Kidney capillary endothelial cell (primary cell): Measurements from ENCODE around the gene UBR4.

ENCODE experiments used
- DNase-seq: peaks from one replicate; pipeline ENCODE4 v3.0.0-alpha.2; 2018; ENCODE audit warnings: low spot score

The UBR4 gene

DNA sequence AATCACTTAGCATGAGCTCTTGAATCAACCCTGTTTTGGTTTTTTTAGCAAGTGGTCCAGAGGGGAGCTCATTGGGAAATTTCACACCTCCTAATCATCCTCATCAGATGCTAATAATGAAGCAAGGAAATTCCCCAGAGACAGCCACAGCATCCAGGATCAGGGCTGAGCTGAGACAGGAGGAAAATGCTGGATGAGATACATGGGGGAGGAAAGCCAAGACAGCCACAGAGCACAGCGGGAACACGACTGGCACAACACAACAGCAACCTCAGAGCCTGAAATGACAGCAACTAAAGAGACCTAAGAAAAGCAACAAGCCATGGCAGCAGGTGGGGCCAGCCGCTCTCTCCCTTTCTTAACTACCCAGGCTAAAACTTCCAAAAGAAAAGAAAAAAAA is 70.4 kb downstream of the UBR4 start:
- DNase-seq = no peak

DNA sequence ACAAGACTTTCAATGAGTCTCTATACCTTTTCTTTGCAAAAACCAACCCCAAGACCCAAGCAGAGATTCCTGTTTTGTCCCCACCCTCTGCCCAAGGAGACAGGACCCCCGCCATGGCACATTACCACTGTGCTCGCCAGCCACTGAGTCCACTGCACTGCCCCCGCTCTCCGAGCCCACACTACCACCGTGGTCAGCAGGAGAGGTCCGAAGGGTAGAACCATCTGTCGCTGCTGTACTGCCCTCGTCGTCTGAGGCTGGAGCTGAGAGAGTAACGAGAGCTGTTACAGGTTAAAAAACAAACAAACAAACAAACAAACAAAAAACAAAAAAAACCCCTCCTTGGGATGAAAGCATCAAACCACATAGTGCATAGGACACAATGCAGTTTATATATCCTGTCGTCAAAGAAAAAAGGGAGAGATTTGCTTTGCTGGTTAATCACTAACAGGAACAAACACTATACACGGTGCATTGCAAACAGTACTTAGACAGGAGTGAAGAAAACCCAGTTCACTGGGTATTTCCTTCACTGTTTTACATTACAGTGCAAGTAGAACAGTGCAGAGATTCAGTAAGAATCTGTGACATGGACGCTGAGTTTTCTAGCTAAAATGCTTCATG is 71.0 kb downstream of the UBR4 start:
- DNase-seq = no peak

- DNase-seq = no peak
Observed at GRCh38 chr1:19138331-19138730, 71.7 kb downstream of the UBR4 start.

GRCh38 chr1:19137158-19137557 is 72.9 kb downstream of the UBR4 start:
- DNase-seq = no peak

DNA sequence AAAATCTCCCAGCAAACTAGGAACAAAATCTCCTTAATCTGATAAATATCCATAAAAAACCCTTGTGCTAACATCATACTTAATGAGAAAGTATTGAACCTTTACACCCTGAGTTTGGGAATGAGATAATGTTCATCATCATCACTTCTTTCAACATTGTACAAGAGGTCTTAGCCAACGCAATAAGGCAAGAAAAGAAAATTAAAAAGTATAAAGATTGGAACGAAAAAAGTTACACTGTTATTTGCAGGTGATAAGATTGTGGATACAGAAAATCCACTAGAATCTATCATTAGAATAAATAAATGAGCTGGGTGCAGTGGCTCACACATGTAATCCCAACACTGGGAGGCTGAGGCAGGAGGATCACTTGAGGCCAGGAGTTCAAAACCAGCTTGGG is 76.7 kb downstream of the UBR4 start:
- DNase-seq = no peak

GRCh38 chr1:19130468-19130867 is 79.6 kb downstream of the UBR4 start:
- no peak for DNase-seq

GRCh38 chr1:19128968-19129514 is 81.0 kb downstream of the UBR4 start:
- no peak for DNase-seq

GRCh38 chr1:19124273-19124672 is 85.8 kb downstream of the UBR4 start:
- DNase-seq = no peak

DNA sequence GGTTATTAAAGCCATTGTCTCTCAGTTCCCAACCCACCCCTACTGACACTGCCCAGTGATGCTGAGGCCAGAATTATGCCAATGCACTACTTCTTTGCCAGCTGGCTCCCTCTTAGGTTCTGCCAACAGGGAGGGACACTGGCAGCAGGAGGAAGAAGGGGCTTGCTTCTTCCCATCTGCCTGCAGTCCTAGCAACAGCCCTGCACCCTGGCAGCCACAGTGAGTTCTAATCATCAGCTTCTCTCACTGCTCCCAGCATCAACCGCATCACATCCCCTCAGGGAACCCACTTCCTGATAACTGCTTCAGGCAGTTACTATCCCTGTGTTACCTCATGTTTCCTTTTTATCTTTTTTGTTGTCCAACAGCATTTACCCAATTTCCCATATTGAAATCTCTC is 86.2 kb downstream of the UBR4 start:
- DNase-seq = no peak

GRCh38 chr1:19122668-19123067 is 87.4 kb downstream of the UBR4 start:
- no peak for DNase-seq

DNA sequence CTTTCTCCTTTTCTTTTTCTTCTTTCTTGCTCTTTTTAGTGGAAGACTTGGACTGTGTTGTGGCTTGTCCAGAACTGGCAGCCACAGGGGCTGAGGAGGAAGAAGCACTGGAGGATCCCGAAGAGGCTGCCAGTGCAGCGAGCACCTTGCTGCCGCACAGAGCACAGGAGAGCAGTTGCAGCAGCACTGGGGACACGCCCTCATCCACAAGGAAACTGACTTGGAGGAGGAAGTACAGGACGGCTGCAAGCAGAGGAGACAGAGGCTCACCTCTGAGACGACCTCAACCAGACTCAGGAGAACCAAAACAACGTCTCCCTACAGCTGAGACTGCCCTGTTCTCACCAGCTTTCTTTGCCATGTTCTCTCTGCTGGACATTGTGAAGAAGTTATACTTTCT is 88.9 kb downstream of the UBR4 start:
- no peak for DNase-seq

DNA sequence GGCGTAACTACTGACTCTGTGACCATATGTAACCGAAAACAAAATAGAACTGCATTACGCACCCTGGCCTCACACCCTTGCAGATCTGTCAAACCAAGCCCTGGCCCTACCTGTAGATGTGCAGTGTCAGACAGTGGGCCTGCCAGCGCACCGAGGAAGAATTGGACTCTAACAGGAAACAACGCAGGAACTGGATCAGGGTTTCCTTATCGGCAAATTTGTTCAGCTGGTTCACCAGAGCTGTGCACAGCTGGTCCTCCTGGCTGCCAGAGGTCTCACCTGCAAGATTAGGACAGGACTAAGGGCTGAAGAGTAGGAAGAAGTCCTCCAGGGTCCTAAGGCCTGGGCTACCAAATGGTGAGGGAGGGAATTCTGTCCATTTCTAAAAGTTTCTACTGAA is 90.0 kb downstream of the UBR4 start:
- DNase-seq = no peak

DNA sequence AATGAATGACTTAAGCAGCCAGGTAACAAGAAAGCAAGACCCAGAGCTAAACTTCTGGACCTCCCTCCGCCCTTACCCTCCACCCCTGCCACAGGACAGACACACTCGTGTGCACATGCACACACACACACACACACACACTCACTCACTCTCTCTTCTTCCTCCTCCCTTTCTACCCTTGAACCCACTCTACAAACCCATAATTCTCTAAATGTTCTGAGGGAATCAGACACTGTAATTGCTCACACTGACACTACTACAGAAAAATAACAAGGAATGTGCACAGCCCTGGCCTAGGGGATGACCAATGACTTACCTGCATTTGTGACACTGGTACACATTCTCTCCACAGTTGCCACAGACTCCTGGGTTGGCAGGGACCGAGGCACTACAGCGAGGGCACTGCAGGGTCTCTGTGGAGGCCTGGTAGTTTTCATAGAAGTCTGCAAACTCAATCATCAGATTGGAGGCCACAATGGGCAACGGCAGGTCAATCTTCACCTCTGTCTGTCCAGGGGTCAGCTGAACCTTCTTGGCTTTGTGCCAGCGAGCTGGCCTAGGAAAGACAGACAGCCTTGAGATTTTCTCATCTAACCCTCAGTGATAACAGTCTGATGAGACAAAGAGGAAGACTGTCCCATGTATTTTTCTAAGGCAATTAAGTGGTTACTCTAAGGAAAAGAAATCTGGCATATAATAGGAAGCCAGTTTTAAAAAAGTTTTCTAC is 94.8 kb downstream of the UBR4 start:
- no peak for DNase-seq

GRCh38 chr1:19113697-19114092 is 96.4 kb downstream of the UBR4 start:
- peak; percentile 33 for DNase-seq

DNA sequence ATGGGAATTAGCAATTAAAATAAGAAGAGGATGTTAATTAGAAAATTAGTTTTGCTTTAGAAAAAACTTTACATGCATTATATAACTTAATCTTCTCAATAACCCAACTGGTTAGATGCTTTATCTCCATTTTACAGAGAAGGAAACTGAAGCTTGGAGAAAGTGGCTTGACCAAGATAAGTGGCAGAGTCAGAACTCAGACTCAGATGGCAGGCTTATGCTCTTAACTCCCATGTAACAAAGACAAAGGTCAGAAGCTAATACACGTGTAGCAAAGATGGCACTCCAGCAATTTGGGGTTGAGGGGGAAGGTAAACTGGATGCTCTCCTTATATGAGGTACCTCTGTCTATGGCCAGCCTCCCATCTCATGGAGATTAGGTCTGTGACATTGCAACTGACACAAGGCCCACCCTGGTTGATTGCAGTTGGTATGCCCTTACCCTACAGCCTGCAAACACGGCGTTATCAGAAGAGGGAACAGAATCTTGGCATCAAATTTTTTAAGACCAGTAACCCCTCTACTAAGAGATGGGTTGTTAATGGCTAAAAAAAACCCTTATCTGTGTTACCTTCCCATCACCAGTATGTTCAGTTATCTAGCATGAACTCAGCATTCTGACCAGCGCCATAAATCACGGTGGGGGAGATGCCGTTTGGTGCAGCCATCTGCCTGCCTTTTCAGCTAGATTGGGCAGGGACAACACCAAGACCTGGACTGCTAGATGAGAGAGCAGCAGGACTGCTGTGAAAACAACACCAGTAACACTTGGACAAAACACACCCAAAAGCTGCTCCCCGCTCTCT is 97.0 kb downstream of the UBR4 start:
- DNase-seq = no peak

GRCh38 chr1:19110257-19110927 is 99.7 kb downstream of the UBR4 start:
- no peak for DNase-seq

DNA sequence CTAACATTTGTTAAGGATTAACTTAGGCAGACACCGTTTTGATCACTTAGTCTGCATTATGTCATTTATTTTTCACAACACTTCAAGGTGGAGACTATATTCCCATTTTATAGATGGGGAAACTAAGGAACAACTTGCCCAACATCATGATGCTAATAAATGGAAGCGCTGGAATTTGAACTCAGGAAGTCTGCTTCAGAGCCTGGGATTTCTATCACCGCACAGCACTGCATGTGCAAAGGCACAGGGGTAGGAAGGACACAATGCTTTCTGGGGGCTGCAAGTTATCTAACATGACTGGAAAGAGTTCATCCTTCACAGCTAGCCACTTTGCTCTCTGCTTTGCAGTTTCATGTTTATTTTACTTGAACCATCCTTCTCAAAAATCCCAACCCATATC is 100.5 kb downstream of the UBR4 start:
- DNase-seq = no peak

- DNase-seq = no peak
Observed at GRCh38 chr1:19101244-19101643, 108.8 kb downstream of the UBR4 start.

- no peak for DNase-seq
Observed at GRCh38 chr1:19100028-19100427, 110.0 kb downstream of the UBR4 start.

DNA sequence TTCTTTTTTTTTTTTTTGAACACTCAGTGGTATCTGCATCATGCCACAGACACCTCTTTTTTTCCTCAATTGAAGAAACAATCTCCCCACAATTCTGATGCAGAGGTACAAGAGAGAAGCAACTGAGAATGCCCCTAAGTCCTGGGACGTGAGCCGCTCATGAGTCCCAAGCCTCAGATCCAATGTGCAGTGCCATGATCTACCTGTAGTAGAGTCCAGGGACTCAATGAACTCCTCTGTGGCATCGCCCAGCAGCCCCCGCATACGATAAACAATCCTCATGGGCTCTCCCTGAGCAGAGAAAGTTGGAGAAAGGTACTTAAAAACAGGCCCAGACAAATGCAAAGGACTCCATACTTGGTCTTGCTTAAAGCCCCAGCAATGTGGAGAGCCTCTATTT is 113.1 kb downstream of the UBR4 start:
- DNase-seq = no peak

DNA sequence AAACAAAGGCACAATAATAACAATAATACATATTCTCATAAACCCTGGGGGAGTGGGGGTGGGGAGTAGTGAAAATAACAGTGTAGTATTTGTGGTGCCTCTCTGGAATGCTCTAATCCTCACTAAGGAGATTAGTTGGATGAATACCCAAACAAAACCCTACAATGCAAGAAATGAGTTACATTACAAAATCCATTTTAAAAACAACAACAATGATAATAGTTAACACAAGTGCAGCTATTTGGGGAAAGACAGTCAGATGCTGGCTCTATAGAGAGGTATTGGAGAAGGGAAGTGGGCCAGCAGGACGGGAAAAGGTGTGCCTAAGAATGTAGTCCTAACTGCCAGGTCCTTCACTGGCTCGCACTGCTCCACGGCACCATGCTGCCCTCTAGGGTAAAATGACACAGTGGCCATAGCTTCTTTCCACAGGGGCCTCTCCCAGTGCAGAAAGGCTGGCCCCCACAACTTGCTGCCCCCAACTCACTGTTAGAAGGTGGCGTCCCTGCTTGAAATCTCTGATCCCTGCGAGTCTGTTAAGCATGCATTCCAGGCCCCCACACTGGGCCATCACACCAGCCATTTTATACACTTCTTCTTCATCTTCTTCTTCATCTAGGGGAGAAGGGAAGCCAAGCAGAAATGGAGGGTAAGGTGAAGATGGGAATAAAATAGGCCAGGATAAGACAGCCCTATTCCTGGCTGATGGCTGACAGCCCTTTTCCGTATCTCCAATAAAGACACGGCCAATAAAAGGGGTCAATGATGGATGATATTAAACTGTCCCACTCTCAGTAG is 113.8 kb downstream of the UBR4 start:
- peak; percentile 25 for DNase-seq
